ENCODE results near the gene SCD5. TPM values are rescaled to one million over a fixed set of nuclear protein-coding genes. Genes with fewer than 3 reads are reported as not detected.

SCD5 gene
- total and polyA plus RNA-seq, 2 of the 13 experiments (the other 11 are each of a cell fraction or from before 2014, with no cell fraction given) = not detected

DNA sequence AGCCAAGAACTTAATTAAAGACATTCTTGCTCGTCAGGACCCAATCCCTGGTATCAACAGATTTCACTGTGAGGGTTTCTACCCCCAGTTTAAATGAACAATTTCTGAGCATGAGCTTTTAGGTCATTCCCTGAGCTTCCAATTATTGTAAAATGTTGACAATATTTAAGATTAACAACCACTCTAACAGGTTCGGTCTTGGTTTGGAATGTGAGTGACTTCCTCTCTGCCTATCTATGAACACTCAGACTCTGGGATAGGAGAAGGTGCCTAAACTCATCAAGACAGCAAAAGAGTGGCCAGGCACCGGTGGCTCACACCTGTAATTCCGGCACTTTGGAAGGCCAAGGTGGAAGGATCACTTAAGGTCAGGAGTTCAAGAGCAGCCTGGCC, 153.9 kb downstream of the SCD5 start (continued):
- no peak for TF ChIP-seq EP300 (IDR thresholded peaks at IDR 0.05; ENCODE audit: low read depth in 2 of 2, low read length in 2 of 2)
- no peak for TF ChIP-seq EP300 (CRISPR knock-in tag; IDR thresholded peaks at IDR 0.05; ENCODE audit: borderline replicate concordance)
- no peak for TF ChIP-seq NKX3-1 (CRISPR knock-in tag; IDR thresholded peaks at IDR 0.05)
- TF ChIP-seq THYN1 (CRISPR knock-in tag; IDR thresholded peaks at IDR 0.05; ENCODE audit: borderline replicate concordance, low read depth) = no peak

- Histone ChIP-seq H3K9ac (ENCODE audit: insufficient read depth, low read depth, low read length) (no peak overlapping the region), H3K36me3 (replicated peaks in 1 of 2; ENCODE audit: control insufficient read depth in 1 of 2, insufficient read depth in 2 of 2, low read length in 2 of 2) (no peaks in the 10 kb centered on the region), H3K4me2 (ENCODE audit: low read depth, low read length) (no peak overlapping the region), H3K27me3 (ENCODE audit: control insufficient read depth in 1 of 2, insufficient read depth in 2 of 2, low read length in 2 of 2) (peaks cover 0 to 2% of the 10 kb centered on the region in 2 experiments; a peak in 2 of 5 replicates), H3K27ac (ENCODE audit: extremely low read length, insufficient read depth, low read length) (no peak overlapping the region), H4K20me1 (ENCODE audit: insufficient read depth, low read length) (no peaks in the 10 kb centered on the region), H3K4me3 (replicated peaks in 1 of 3; ENCODE audit: insufficient read depth in 1 of 3, low read depth in 2 of 3, low read length in 3 of 3) (no peak overlapping the region), H2AFZ (ENCODE audit: low read length) (no peak overlapping the region), H3K4me1 (ENCODE audit: insufficient read depth, low read length) (peaks cover 8% of the 10 kb centered on the region; the same call in 1 of the 2 replicates), H3K9me3 (ENCODE audit: low read length) (no peaks in the 10 kb centered on the region), H3K79me2 (ENCODE audit: insufficient read depth, low read length) (no peaks in the 10 kb centered on the region)
- ATAC-seq (no peak), DNase-seq (ENCODE audit: low spot score) (no peak), FAIRE-seq (no peak)
- ChIA-PET CTCF (ENCODE audit: low intra/inter-chr PET ratio, low total read pairs) (no interaction called here), POLR2A (no interaction called here)
- no TSS peak for BruUV-seq (replicated peaks)
- intact Hi-C loops (cut with micrococcal nuclease; ENCODE audit: unreplicated experiment) = no loop called here
- 10% methylated on average over 4 of the region's 5 CpGs for WGBS (ENCODE audit: low lambda C conversion rate)
- in situ Hi-C loops (cut with HindIII; ENCODE audit: extremely low pct_ligation_motif_present, low pct_unique_long_range_greater_than_20kb) = no loop called here
- TF ChIP-seq ZNF136 (CRISPR knock-in tag; IDR thresholded peaks at IDR 0.05; ENCODE audit: low read depth) (no peak), TSC22D2 (CRISPR knock-in tag; IDR thresholded peaks at IDR 0.05; ENCODE audit: borderline replicate concordance) (no peak), KLF6 (CRISPR knock-in tag; IDR thresholded peaks at IDR 0.05) (no peak), ZNF317 (CRISPR knock-in tag; IDR thresholded peaks at IDR 0.05) (no peak), ZNF720 (CRISPR knock-in tag; IDR thresholded peaks at IDR 0.05) (no peak), ZNF878 (CRISPR knock-in tag; IDR thresholded peaks at IDR 0.05) (no peak), EED (CRISPR knock-in tag; IDR thresholded peaks at IDR 0.05) (no peak), BRCA1 (CRISPR knock-in tag; IDR thresholded peaks at IDR 0.05) (no peak), DMTF1 (CRISPR knock-in tag; IDR thresholded peaks at IDR 0.05) (no peak), TAF15 (IDR thresholded peaks at IDR 0.05; ENCODE audit: low read depth, low read length, poor library complexity, severe bottlenecking) (no peak), ZSCAN12 (CRISPR knock-in tag; IDR thresholded peaks at IDR 0.05) (no peak), MAZ (IDR thresholded peaks at IDR 0.05; ENCODE audit: borderline replicate concordance, low read depth, low read length) (no peak), MAZ (CRISPR knock-in tag; IDR thresholded peaks at IDR 0.05; ENCODE audit: low read depth) (no peak)
- TF ChIP-seq, protein P1, sequence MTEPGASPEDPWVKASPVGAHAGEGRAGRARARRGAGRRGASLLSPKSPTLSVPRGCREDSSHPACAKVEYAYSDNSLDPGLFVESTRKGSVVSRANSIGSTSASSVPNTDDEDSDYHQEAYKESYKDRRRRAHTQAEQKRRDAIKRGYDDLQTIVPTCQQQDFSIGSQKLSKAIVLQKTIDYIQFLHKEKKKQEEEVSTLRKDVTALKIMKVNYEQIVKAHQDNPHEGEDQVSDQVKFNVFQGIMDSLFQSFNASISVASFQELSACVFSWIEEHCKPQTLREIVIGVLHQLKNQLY (CRISPR knock-in tag; IDR thresholded peaks at IDR 0.05) = no peak
- TF ChIP-seq, protein P2, sequence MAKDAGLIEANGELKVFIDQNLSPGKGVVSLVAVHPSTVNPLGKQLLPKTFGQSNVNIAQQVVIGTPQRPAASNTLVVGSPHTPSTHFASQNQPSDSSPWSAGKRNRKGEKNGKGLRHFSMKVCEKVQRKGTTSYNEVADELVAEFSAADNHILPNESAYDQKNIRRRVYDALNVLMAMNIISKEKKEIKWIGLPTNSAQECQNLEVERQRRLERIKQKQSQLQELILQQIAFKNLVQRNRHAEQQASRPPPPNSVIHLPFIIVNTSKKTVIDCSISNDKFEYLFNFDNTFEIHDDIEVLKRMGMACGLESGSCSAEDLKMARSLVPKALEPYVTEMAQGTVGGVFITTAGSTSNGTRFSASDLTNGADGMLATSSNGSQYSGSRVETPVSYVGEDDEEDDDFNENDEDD (CRISPR knock-in tag; IDR thresholded peaks at IDR 0.05; ENCODE audit: borderline replicate concordance) = no peak
Measured at GRCh38 chr4:82643994-82644733, 154.4 kb downstream of the SCD5 start.
